ENCODE measurements around the gene KCNQ1.

DNA sequence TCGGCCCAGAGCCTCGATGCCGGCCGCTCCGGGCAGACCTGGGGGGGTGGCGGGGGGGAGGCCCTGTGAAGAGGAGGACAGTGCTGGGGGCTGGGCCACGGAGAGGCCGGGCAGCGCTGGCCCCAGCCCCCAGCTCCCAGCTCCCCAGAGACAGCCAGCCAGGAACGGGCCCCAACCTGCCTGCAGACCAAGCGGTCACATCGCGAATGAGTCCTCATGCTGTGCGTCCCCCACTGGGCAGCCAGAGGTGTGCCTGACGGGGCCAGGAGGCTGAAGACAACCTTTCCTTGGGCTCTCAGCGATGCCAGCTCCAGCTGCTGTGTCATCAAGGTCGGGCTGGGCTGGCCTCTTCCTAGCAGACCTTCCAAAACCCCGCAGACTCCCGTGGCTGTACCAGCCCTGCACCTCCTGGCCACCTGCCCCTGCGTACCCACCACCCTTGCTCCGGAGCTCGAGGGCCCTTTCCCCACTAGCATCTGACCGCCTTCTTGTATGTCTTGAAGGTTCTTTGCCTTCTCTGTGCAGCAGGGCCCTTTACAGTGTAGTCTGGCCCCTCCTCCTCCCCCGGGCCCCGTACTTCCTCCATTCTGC, 352.4 kb downstream of the KCNQ1 start:
- TF ChIP-seq, protein P1, sequence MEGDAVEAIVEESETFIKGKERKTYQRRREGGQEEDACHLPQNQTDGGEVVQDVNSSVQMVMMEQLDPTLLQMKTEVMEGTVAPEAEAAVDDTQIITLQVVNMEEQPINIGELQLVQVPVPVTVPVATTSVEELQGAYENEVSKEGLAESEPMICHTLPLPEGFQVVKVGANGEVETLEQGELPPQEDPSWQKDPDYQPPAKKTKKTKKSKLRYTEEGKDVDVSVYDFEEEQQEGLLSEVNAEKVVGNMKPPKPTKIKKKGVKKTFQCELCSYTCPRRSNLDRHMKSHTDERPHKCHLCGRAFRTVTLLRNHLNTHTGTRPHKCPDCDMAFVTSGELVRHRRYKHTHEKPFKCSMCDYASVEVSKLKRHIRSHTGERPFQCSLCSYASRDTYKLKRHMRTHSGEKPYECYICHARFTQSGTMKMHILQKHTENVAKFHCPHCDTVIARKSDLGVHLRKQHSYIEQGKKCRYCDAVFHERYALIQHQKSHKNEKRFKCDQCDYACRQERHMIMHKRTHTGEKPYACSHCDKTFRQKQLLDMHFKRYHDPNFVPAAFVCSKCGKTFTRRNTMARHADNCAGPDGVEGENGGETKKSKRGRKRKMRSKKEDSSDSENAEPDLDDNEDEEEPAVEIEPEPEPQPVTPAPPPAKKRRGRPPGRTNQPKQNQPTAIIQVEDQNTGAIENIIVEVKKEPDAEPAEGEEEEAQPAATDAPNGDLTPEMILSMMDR (IDR thresholded peaks at IDR 0.05) = no peak
- no peak for TF ChIP-seq POLR2A (IDR thresholded peaks at IDR 0.05)
